Measurements from ENCODE around the gene PDE6C. TPM values are rescaled to one million over a fixed set of nuclear protein-coding genes. Genes with fewer than 3 reads are reported as not detected.

PDE6C gene
- total and polyA plus RNA-seq, 5 experiments from 2014 or later, result 0.19 TPM; not detected in 4

DNA sequence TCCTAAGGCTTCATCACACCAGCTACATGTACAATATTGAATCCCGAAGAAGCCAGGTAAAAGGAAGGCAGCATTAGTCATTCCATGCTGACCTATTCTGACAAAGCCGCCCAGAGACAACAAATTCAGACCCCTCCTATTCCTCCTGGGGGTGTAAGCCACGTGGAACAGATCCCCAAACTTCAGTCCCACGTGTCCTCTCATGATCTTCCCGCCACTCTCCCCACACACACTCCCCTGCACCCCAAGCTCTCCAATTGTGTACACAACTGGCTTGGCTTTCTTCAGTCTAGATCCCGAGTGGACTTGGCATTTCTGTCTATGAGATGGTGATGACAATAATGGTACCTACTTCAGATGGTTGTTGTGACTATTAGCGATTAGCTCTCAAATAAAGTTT lies 8.6 kb downstream of the PDE6C start:
- no peak overlapping the region for H3K4me3 Mint-ChIP-seq
- H3K9me3 Mint-ChIP-seq, result no peaks in the 10 kb centered on the region
- H3K27me3 Mint-ChIP-seq, result peaks cover 0 to 17% (median 6%) of the 10 kb centered on the region in 5 donors
- no peaks in the 10 kb centered on the region for H3K36me3 Mint-ChIP-seq
- POLR2A ChIA-PET, result no interaction called here
- ATAC-seq, result no peak
- H3K27ac Mint-ChIP-seq, result no peak overlapping the region
- DNase-seq, result no peak
- peaks cover 0 to 5% (median under 1%) of the 10 kb centered on the region in 4 donors for H3K4me1 Mint-ChIP-seq

DNA sequence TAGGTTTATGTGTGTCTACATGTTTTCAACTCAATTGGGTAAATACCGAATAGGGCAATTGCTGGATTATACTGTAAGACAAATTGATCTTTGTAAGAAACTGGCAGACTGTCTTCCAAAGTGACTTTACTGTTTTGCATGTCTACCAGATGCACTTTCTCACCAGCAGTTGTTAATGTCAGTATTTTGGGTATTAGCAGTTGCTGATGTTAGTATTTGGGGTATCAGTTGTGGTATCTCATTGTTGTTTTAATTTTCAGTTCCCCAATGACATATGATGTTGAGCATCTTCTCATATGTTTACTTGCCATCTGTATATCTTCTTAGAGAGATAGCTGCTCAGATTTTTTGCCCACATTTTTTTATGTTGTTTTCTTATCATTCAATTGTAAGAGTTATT lies 10.6 kb downstream of the PDE6C start:
- Mint-ChIP-seq H3K27me3 (peaks cover 2 to 17% (median 10%) of the 10 kb centered on the region in 5 donors), H3K27ac (no peak overlapping the region), H3K36me3 (no peaks in the 10 kb centered on the region), H3K4me3 (no peak overlapping the region), H3K9me3 (no peaks in the 10 kb centered on the region), H3K4me1 (peaks cover 0 to 2% (median 0%) of the 10 kb centered on the region in 4 donors)
- no peak for ATAC-seq
- POLR2A ChIA-PET, result no interaction called here
- DNase-seq, result no peak

DNA sequence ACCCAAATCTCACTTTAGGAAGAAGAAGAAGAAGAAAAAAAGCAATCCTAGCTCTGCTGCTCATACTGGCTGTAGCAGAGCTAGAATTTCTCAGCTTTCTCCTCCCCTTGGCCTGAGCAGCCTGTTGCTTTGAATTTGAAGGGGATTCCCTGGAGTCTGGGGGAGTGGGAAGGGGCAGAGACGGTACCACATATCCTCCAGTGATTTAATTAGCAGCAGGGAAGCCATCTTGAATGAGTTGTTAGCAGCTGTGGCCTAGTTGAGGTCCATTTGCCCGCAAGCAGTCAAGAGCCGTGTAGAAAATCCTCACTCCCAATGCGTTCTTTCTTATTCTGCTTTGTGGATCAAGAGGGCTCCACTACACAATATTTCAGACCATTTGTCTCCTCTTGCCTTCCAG lies 16.5 kb downstream of the PDE6C start:
- ATAC-seq, result no peak
- Mint-ChIP-seq H3K4me3 (no peak overlapping the region), H3K27ac (peak overlapping the region in 1 of 10 donors; percentile 55), H3K9me3 (no peaks in the 10 kb centered on the region), H3K36me3 (no peaks in the 10 kb centered on the region), H3K27me3 (peaks cover 10 to 40% (median 25%) of the 10 kb centered on the region in 5 donors), H3K4me1 (no peaks in the 10 kb centered on the region)
- POLR2A ChIA-PET, result no interaction called here
- DNase-seq, result no peak

DNA sequence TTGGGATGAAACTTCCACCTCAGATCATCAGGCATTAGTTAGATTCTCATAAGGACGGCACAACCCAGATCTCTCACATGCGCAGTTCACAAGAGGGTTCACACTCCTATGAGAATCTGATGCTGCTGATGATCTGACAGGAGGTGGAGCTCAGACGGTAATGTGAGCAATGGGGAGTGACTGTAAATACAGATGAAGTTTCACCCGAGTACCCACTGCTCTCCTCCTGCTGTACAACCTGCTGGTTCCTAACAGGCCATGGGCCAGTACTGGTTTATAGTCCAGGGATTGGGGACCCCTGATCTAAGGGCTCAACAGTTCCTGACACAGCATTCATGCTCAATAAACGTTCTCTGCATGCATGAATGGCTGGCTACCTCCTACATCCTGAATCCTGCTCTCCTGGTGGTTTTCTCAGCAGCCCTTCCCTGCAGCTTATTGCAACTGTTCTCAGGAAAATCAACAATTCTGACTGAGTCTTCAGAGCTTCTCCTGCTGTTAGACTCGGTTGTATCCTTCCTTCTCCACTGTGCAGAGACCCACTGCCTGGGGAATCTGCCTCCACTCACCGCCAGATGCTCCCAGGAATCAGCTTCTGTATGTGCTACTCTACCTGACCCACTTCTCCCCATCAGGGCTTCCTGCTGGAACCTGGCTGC lies 17.4 kb downstream of the PDE6C start:
- POLR2A ChIA-PET, result no interaction called here
- no peak for DNase-seq
- no peak for ATAC-seq
- H3K9me3 Mint-ChIP-seq, result no peaks in the 10 kb centered on the region
- H3K27ac Mint-ChIP-seq, result no peak overlapping the region
- no peaks in the 10 kb centered on the region for H3K36me3 Mint-ChIP-seq
- no peak overlapping the region for H3K4me3 Mint-ChIP-seq
- H3K27me3 Mint-ChIP-seq, result peaks cover 10 to 37% (median 25%) of the 10 kb centered on the region in 5 donors
- no peaks in the 10 kb centered on the region for H3K4me1 Mint-ChIP-seq

- no peaks in the 10 kb centered on the region for H3K4me1 Mint-ChIP-seq
- no peaks in the 10 kb centered on the region for H3K9me3 Mint-ChIP-seq
- ATAC-seq (no peak), DNase-seq (no peak)
- no peaks in the 10 kb centered on the region for H3K36me3 Mint-ChIP-seq
- POLR2A ChIA-PET, result no interaction called here
- peaks cover 10 to 37% (median 23%) of the 10 kb centered on the region in 5 donors for H3K27me3 Mint-ChIP-seq
- H3K4me3 Mint-ChIP-seq, result no peak overlapping the region
- H3K27ac Mint-ChIP-seq, result peak overlapping the region in 1 of 10 donors; percentile 15
Observed at GRCh38 chr10:93630625-93631557, 18.6 kb downstream of the PDE6C start.

DNA sequence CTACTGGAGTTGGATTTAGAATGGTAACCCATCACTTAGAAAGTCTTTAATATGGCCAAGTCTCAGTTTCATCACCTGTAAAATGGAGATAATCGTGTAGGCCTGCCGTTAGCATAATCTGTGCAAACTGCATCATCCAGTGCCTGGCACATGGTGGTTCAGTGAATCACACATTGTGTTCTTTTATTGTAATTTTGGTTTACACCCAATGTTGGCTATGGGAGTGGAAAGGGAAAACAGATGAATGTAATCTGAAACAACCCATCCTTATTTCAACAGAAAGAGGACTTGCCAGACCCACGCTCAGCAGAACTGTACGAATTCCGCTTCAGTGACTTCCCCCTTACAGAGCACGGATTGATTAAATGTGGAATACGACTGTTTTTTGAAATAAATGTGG lies 27.5 kb downstream of the PDE6C start:
- H3K36me3 Mint-ChIP-seq, result no peaks in the 10 kb centered on the region

GRCh38 chr10:93652857-93653256 lies 40.5 kb downstream of the PDE6C start:
- Mint-ChIP-seq H3K9me3 (peaks cover 0 to 2% (median 0%) of the 10 kb centered on the region in 9 donors), H3K27me3 (peaks cover 0 to 3% (median 1%) of the 10 kb centered on the region in 5 donors), H3K27ac (no peak overlapping the region), H3K4me1 (no peaks in the 10 kb centered on the region), H3K36me3 (no peaks in the 10 kb centered on the region), H3K4me3 (no peak overlapping the region)
- ATAC-seq (no peak), DNase-seq (no peak)
- POLR2A ChIA-PET, result no interaction called here

More for the DNA sequence above, 27.5 kb downstream of the PDE6C start:
- peaks cover 0 to 1% (median 0%) of the 10 kb centered on the region in 4 donors for H3K4me1 Mint-ChIP-seq
- no peak for ATAC-seq
- no peak for DNase-seq
- no peak overlapping the region for H3K4me3 Mint-ChIP-seq
- POLR2A ChIA-PET, result no interaction called here
- no peak overlapping the region for H3K27ac Mint-ChIP-seq
- H3K27me3 Mint-ChIP-seq, result peaks cover 6 to 26% (median 15%) of the 10 kb centered on the region in 5 donors
- H3K9me3 Mint-ChIP-seq, result no peaks in the 10 kb centered on the region

DNA sequence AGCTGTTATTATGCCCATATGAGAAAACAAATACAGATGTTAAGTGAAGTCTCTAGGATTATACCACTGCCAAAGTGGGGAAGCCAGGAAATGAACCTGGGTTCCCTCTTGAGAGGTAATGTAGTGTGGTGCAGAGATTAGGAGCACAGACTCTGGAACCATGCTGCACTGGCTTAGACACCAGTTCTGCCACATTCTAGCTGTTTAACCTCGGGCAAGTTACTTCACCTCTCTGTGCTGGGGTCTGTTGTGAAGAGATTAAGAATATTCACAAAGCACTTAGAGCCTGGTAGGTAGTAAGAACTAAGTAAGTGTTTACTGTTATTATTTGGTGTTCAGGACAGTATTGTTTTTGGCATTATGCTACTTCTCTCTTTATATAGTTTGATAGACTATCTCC lies 41.9 kb downstream of the PDE6C start:
- H3K9me3 Mint-ChIP-seq, result peaks cover 0 to 2% (median 0%) of the 10 kb centered on the region in 9 donors
- no peak overlapping the region for H3K27ac Mint-ChIP-seq
- ATAC-seq (no peak), DNase-seq (no peak)
- H3K4me3 Mint-ChIP-seq, result no peak overlapping the region
- POLR2A ChIA-PET, result no interaction called here
- peaks cover 0 to 3% (median 1%) of the 10 kb centered on the region in 5 donors for H3K27me3 Mint-ChIP-seq
- H3K36me3 Mint-ChIP-seq, result no peaks in the 10 kb centered on the region
- H3K4me1 Mint-ChIP-seq, result peaks cover 0 to 1% (median 0%) of the 10 kb centered on the region in 4 donors

GRCh38 chr10:93656155-93656554 lies 43.8 kb downstream of the PDE6C start:
- H3K27ac Mint-ChIP-seq, result no peak overlapping the region
- H3K36me3 Mint-ChIP-seq, result peaks cover 0 to 19% (median 9%) of the 10 kb centered on the region in 3 donors
- peaks cover 0 to 3% (median 0%) of the 10 kb centered on the region in 5 donors for H3K27me3 Mint-ChIP-seq
- peaks cover 0 to 2% (median 0%) of the 10 kb centered on the region in 9 donors for H3K9me3 Mint-ChIP-seq
- POLR2A ChIA-PET, result no interaction called here
- peaks cover 0 to 7% (median 0%) of the 10 kb centered on the region in 4 donors for H3K4me1 Mint-ChIP-seq
- ATAC-seq, result no peak
- no peak for DNase-seq
- no peak overlapping the region for H3K4me3 Mint-ChIP-seq

- POLR2A ChIA-PET, result no interaction called here
- ATAC-seq, result no peak
- Mint-ChIP-seq H3K27ac (peak overlapping the region in 2 of 10 donors; percentile 7 to 30), H3K4me3 (no peak overlapping the region), H3K4me1 (peaks cover 0 to 7% (median 0%) of the 10 kb centered on the region in 4 donors), H3K27me3 (no peaks in the 10 kb centered on the region), H3K9me3 (no peaks in the 10 kb centered on the region), H3K36me3 (peaks cover 0 to 32% (median 11%) of the 10 kb centered on the region in 3 donors)
- DNase-seq, result no peak
Observed at GRCh38 chr10:93657757-93658156, 45.4 kb downstream of the PDE6C start.

GRCh38 chr10:93666030-93666429 lies 53.7 kb downstream of the PDE6C start:
- no peak overlapping the region for H3K4me3 Mint-ChIP-seq
- ATAC-seq (no peak), DNase-seq (no peak)
- peaks cover 0 to 2% (median 0%) of the 10 kb centered on the region in 4 donors for H3K4me1 Mint-ChIP-seq
- H3K9me3 Mint-ChIP-seq, result no peaks in the 10 kb centered on the region
- H3K36me3 Mint-ChIP-seq, result peaks cover 0 to 80% (median 26%) of the 10 kb centered on the region in 3 donors
- no peak overlapping the region for H3K27ac Mint-ChIP-seq
- POLR2A ChIA-PET, result no interaction called here
- H3K27me3 Mint-ChIP-seq, result no peaks in the 10 kb centered on the region

GRCh38 chr10:93667795-93668194 lies 55.5 kb downstream of the PDE6C start:
- peak overlapping the region in 1 of 10 donors; percentile 11 for H3K27ac Mint-ChIP-seq
- H3K9me3 Mint-ChIP-seq, result no peaks in the 10 kb centered on the region
- H3K4me1 Mint-ChIP-seq, result no peaks in the 10 kb centered on the region
- POLR2A ChIA-PET, result no interaction called here
- ATAC-seq (no peak), DNase-seq (no peak)
- no peaks in the 10 kb centered on the region for H3K27me3 Mint-ChIP-seq
- no peak overlapping the region for H3K4me3 Mint-ChIP-seq
- peaks cover 0 to 77% (median 24%) of the 10 kb centered on the region in 3 donors for H3K36me3 Mint-ChIP-seq

GRCh38 chr10:93670372-93670771 lies 58.0 kb downstream of the PDE6C start:
- Mint-ChIP-seq H3K4me1 (peaks cover 0 to 2% (median under 1%) of the 10 kb centered on the region in 4 donors), H3K27me3 (no peaks in the 10 kb centered on the region), H3K27ac (no peak overlapping the region), H3K36me3 (peaks cover 9 to 78% (median 28%) of the 10 kb centered on the region in 3 donors), H3K4me3 (no peak overlapping the region), H3K9me3 (no peaks in the 10 kb centered on the region)
- ATAC-seq (no peak), DNase-seq (no peak)
- POLR2A ChIA-PET, result no interaction called here

Measured in naive thymus-derived CD8-positive, alpha-beta T cell (primary cell).